GM18951 (cell line): ENCODE results near the gene CIAO2B.

Source experiments
- POLR2A ChIP-seq: IDR thresholded peaks from 4 replicates; pipeline ENCODE4 v1.6.1; 2011; ENCODE audit warnings: mild to moderate bottlenecking; ENCODE audit not compliant: insufficient read length, insufficient read depth; ENCODE audit errors: extremely low read depth
- in situ Hi-C: fragments of 300-500 bp; cut with MboI; formaldehyde crosslinking; loops from one replicate; pipeline ENCODE4 v1.12.0; 2022; ENCODE audit warnings: low sequenced_read_pairs, mixed read lengths, inconsistent platforms; ENCODE audit not compliant: unreplicated experiment

Gene CIAO2B

GRCh38 chr16:66917741-66918140 lies 16.5 kb downstream of the CIAO2B start:
- in situ Hi-C loops = no loop called here
- no peak for TF ChIP-seq POLR2A

DNA sequence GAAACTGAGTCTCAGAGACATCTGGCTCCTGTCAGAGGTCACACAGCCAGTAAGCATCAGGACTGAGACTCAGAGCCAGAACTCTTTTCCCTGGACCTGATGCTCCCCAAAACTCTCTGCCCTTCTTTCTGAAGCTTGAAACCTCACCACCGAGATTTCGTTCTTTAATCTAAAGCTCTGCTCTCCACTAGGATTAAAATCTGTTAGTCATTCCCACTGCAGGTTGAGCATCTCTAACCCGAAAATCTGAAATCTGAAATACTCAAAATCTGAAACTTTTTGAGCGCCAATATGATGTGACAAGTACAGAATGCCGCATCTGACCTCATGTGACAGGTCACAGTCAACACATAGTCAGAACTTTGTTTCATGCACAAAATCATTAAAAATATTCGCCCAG lies 17.7 kb downstream of the CIAO2B start:
- TF ChIP-seq POLR2A = no peak
- in situ Hi-C loops = no loop called here

DNA sequence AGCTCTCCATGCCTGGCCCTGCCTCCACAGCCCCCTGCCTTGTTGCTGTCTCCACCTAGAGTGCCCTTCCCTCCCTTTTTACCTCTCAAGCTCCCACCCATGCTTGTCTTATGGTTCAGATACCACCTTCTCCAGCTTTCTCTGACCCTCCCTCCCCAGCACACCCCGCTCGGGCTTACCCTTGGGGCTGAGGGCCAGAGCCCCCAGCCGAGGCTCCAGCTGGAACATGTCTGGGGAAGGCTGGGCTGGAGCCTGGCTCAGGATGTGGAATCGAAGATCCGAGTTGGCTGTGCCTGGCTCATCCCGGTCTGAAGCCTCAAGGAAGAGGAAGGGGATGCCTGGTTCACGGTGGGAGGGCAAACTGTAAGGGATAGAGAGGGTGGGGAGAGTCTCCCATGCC lies 19.2 kb downstream of the CIAO2B start:
- TF ChIP-seq POLR2A = no peak
- in situ Hi-C loops = no loop called here

DNA sequence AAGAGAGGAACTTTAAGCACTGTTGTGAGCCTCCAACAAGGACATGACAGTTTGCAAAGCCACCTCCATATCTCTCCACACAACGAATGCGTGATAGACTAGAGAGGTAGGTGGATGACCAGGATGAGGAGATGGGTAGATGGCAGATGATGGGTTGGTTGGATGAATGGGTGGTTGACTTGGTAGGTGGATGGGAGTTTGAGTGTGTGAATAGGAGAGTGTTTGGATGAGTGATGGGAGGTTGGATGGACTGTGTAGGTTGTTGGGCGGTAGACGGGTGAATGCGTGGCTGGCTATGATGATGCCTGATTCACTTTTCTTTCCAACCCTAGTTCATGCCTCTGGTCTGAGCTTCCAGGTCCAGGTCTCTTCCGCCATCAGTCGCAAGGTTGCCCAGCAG lies 19.7 kb downstream of the CIAO2B start:
- no peak for TF ChIP-seq POLR2A
- in situ Hi-C loops = no loop called here

DNA sequence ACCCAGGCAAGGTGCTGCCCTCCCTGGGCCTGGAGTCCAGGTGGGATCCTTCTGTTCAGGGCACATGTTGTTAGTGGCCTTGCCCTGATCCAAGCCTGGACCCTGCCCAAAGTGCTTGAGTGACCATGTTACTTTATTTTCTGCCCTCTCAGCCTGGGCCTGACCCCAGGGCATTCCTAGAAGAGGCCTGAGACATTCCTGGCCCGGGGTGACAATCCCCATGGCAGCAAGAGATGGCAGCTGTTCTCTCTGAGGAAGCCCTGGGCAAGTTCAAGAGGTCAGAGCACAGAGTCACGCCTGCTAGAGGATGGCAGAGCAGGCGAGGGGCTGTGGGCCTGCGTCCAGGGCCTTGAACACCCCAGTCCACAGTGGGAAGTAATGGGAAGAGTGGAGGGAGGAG lies 20.5 kb downstream of the CIAO2B start:
- TF ChIP-seq POLR2A = no peak
- in situ Hi-C loops = no loop called here

DNA sequence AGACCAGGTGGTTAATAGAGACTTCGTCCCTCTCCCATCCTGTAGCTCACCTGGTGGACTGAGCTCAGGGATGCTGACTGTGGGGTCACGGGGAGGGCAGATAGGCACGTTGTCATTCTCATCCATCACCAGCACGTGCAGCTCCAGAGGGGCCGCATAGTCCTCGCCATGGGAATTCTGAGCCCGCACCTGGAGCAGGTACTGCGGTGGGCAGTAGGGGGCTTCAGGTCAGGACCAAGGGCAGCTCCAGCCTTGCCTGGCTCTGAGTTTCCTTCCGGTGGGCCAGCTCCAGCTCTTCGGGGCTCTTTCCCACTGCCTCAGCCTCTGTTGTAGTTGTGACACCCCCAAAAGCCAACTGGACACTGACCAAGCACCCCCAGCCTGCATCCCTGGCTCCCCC lies 21.1 kb downstream of the CIAO2B start:
- no peak for TF ChIP-seq POLR2A
- in situ Hi-C loops = no loop called here

DNA sequence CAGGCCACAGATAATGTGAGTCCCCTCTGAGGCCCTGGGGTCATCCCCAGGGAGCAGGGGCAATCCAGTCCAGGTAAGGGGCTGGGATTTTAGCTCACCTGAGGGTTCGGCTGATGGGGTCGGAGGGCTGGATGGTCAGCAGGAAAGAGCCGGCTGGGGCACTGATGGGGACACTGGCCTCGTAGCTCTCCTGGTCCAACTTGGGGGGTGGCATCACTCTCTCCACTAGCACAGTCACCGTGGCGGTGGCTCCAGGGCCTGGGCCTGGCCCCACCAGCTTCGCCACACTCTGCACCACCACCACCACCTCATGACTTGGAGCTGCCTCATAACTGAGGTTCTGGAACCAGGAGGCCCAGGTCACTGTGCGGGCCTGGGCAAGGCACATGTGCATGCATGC lies 22.4 kb downstream of the CIAO2B start:
- in situ Hi-C loops = no loop called here
- no peak for TF ChIP-seq POLR2A

GRCh38 chr16:66911112-66911511 lies 23.1 kb downstream of the CIAO2B start:
- in situ Hi-C loops = no loop called here
- no peak for TF ChIP-seq POLR2A

- no peak for TF ChIP-seq POLR2A
- in situ Hi-C loops = no loop called here
Measured at GRCh38 chr16:66910175-66910940, 23.8 kb downstream of the CIAO2B start.

- in situ Hi-C loops = no loop called here
- TF ChIP-seq POLR2A = no peak
Measured at GRCh38 chr16:66908762-66909559, 25.2 kb downstream of the CIAO2B start.

DNA sequence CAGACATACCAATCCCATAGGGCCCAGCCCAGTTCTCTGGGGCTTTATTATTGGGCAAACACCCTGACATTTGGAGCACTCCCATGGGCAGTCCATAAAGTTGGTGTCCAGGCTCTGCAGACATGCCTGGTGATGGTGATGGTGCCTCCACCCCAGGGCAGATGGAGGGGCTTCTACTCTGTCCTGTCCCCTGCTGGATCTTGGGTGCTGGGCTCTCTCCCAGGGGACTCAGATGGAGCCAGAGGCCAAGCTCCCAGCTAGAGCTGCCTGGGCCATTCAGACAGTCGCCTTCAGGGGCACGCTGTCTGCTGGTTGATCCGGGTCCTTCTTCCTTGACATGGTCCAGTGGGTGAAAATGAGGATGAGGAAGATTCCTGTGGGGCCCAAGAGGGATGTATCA lies 26.1 kb downstream of the CIAO2B start:
- no peak for TF ChIP-seq POLR2A
- in situ Hi-C loops = no loop called here

- no peak for TF ChIP-seq POLR2A
- in situ Hi-C loops = no loop called here
Measured at GRCh38 chr16:66906916-66907836, 27.0 kb downstream of the CIAO2B start.

DNA sequence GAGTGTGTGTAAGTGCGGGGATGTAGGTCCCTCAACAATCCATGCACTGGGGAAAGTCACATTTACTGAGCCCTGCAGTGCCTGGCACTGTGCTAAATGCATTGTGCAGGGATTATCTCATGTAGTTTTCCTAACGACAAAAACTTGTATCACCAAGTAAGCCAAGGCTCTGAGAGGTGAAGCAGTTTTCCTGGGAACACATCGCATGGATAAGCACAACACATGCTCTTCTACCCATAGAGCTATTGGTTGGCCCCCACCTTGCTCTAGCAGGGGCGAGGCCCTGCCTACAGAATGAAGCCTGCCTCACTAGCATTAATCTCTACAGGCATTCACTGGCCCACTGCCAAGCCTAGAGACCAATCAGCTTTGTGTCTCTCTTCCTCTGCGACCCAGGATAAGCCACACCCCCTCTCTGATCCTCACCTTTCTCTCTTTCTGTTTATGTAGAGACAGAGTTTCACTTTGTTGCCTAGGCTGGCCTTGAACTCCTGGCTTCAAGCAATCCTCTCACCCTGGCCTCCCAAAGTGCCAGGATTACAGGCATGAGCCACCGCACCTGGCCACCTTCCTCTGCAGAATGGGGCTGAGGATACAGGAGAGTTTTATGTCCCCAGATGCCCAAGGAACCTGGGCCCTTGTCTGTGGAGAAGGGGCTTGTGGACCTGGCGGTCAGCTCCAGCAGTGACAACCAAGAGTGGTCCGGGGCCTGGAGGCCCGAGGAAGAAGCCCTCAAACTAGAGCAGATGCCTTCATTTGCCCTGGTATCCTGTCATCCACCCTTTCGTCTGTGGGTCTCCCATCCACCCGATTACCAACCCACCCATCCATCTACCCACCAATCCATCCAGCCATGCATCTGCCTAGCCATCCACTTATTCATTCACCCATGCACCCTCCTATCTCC lies 28.3 kb downstream of the CIAO2B start:
- no peak for TF ChIP-seq POLR2A
- in situ Hi-C loops = no loop called here
